Lower lobe of right lung (tissue), 2 donors: ENCODE results near the gene TTC31. TPM values are rescaled to one million over a fixed set of nuclear protein-coding genes. Genes with fewer than 3 reads are reported as not detected.

Experiments
- ATAC-seq, 2 donors: fragments of 200-7000 bp; cut with Tn5 transposase; one replicate each; pipeline ENCODE4 v1.9.1; 2020 to 2022; ENCODE audit warnings: mild to moderate bottlenecking in 2 of 2, moderate library complexity in 2 of 2
- DNase-seq: peaks from one replicate; pipeline ENCODE4 v3.0.0-alpha.2; 2020
- H3K27ac ChIP-seq: fragments of 200-600 bp; one replicate; pipeline ENCODE4 v1.8.0; 2022
- H3K27me3 ChIP-seq: fragments of 200-600 bp; one replicate; pipeline ENCODE4 v1.8.0; 2022; ENCODE audit warnings: low read depth
- H3K36me3 ChIP-seq: fragments of 200-600 bp; one replicate; pipeline ENCODE4 v1.8.0; 2022; ENCODE audit warnings: mild to moderate bottlenecking
- H3K4me1 ChIP-seq: fragments of 200-600 bp; one replicate; pipeline ENCODE4 v1.8.0; 2022
- H3K4me3 ChIP-seq: fragments of 200-600 bp; one replicate; pipeline ENCODE4 v1.8.0; 2022; ENCODE audit warnings: mild to moderate bottlenecking
- H3K9me3 ChIP-seq: fragments of 200-600 bp; one replicate; pipeline ENCODE4 v1.8.0; 2022
- intact Hi-C: fragments of 100-400 bp; cut with DNase I; formaldehyde crosslinking; loops from one replicate; pipeline ENCODE4 v1.11.0; 2022
- total RNA-seq: library from RNA; stranded (reverse); fragmentation: NEBNext Ultra II Directional; extraction: Animal tissue kit (Norgen Biotek cat#: 25700); gene quantifications from one replicate; pipeline ENCODE4 v1.2.1, GENCODE V29; 2021
- TF ChIP-seq, protein P1 (sequence below): fragments of 200-600 bp; IDR thresholded peaks from one replicate; pipeline ENCODE4 v1.8.0; 2022; ENCODE audit warnings: antibody characterized with exemption, mild to moderate bottlenecking
- donor health status: DM: no; HTN: yes; CAD: no; lungs with severe emphysema.

The TTC31 gene
- total RNA-seq, 1 donor from 2014 or later = 23.0 TPM

DNA sequence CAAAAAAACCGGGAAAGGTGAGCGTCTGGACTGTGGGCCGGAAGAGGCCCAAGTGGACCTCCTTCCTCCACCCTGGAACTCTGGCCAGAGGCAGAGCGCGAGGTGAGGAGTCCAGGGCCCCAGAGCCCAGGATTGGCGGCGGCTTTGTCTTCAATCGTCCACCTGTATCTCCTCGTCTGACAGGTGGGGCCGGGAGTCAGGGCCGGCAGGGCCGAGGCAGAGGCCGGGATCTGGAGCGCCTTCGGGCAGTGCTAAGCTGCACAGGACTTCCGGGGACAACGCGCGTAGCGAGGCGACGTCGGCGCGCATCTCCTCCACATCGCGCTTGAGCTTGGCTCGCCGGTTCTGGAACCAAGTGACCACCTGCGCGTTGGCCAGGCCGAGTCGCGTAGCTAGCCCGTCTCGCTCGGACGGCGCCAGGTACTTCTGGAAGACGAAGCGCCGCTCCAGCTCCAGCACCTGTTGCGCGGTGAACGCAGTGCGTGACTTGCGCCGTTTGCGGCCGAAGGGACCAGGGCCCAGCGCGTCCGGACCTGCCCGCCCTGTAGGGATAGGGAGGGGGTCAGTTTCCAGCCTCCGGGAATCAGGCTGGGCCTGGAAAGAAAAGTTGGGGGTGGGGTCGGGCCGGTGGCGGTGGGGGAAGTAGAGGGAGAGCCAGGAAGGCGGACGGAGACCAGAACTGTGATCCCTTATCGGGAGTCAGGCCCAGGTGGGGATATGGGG, 15.1 kb downstream of the TTC31 start:
- peaks cover 46% of the 10 kb centered on the region for H3K27me3 ChIP-seq

DNA sequence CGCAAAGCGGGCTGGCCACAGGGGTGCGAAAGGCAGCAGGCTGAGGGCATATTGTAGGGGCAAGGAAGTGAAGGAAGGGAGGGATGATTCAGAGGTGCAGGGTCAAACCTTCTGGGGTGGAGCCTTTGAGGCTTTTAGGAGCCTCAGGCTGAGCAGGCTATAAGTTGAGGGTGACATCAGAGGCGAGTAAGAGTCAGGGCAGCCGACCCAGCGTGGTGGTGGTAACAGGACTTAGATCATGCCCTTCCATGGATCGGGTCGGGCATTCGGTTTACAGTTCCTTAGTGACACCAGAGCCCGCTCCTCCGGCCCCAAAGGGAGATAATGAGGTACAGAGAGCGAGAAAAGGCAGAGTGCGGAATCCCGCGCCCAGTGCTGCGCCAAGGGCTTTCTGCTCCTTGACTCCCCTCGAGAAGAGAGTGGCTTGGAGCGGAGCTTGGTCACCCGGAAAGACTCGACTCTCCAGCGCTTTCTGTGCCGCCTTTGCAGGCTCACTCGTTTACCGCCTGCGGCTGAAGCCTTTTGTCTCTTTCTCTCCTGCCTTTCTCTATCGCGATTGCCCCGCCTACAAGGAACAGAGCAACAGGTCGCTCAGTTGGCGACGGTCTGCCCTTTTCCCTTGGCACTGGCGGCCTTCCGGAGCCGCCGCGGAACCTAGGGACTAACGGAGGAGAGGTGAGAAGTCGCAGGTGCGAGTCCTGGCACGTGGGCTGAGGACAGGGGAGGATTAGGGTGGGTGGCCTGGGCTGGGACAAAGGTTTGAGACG, 15.8 kb downstream of the TTC31 start:
- Histone ChIP-seq H3K36me3 (peaks cover 7% of the 10 kb centered on the region), H3K27me3 (peaks cover 46% of the 10 kb centered on the region), H3K4me3 (peak overlapping the region; percentile 47), H3K4me1 (peaks cover 40% of the 10 kb centered on the region), H3K9me3 (no peaks in the 10 kb centered on the region), H3K27ac (no peak overlapping the region)
- intact Hi-C loops = no loop called here
- TF ChIP-seq, protein P1, sequence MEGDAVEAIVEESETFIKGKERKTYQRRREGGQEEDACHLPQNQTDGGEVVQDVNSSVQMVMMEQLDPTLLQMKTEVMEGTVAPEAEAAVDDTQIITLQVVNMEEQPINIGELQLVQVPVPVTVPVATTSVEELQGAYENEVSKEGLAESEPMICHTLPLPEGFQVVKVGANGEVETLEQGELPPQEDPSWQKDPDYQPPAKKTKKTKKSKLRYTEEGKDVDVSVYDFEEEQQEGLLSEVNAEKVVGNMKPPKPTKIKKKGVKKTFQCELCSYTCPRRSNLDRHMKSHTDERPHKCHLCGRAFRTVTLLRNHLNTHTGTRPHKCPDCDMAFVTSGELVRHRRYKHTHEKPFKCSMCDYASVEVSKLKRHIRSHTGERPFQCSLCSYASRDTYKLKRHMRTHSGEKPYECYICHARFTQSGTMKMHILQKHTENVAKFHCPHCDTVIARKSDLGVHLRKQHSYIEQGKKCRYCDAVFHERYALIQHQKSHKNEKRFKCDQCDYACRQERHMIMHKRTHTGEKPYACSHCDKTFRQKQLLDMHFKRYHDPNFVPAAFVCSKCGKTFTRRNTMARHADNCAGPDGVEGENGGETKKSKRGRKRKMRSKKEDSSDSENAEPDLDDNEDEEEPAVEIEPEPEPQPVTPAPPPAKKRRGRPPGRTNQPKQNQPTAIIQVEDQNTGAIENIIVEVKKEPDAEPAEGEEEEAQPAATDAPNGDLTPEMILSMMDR = no peak
- peak; percentile 50 for DNase-seq
- peak; percentile 16 to 18 for ATAC-seq

More for the DNA sequence above, 15.1 kb downstream of the TTC31 start:
- peak overlapping the region; percentile 47 for H3K4me3 ChIP-seq
- TF ChIP-seq, protein P1 = no peak
- ATAC-seq = peak; percentile 49 to 64
- intact Hi-C loops = no loop called here
- peak; percentile 59 for DNase-seq
- H3K36me3 ChIP-seq = peaks cover 14% of the 10 kb centered on the region
- peaks cover 35% of the 10 kb centered on the region for H3K4me1 ChIP-seq
- no peak overlapping the region for H3K27ac ChIP-seq
- no peaks in the 10 kb centered on the region for H3K9me3 ChIP-seq

DNA sequence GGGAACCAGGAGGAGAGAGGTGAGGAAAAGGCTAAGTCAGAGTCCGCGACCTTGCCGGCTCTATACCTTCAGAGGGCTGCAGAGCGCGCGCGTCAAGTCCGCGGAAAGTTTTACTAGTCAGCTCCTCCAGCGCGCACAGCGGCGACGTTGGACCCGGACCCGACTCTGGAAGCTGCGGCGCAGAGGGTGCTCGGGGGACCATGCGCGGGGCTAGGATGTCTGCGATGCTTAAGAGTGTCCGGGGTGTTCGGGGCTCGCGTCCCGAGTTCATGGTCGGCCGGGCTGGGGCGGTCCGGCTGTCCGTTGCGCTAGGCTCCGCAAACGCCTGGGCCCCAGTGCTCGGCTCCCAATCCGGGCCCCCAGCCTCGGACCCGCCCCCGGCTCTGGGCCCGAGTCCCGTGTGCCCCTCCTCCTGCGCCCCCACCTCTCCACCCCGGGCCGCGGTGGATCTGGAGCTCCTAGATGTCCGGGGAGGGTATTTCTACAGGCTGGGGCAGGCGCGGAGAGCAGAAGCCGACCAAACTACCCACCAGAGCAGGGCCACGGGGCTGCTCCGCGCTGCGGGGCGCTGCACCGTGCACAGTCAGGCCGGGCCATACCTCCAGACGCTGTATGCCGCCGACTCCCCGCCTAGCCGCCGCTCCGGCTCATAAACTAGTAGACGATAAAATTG, 16.5 kb downstream of the TTC31 start, which contains the start of gene LBX2:
Gene LBX2 (minus strand): TSS at position 337 of the 673 bp plus-strand sequence. CDS start 66 bp downstream, at position 271.
- Histone ChIP-seq H3K27ac (no peak within 1 kb of the TSS), H3K9me3 (no peaks in the 10 kb centered on the region), H3K4me3 (peak within 1 kb of the TSS; percentile 47), H3K27me3 (peaks cover 46% of the 10 kb centered on the region), H3K36me3 (no peaks in the 10 kb centered on the region), H3K4me1 (peaks cover 47% of the 10 kb centered on the region)
- DNase-seq (peak; percentile 50), ATAC-seq (no peak)
- TF ChIP-seq, protein P1 = no peak
- intact Hi-C loops = no loop called here

DNA sequence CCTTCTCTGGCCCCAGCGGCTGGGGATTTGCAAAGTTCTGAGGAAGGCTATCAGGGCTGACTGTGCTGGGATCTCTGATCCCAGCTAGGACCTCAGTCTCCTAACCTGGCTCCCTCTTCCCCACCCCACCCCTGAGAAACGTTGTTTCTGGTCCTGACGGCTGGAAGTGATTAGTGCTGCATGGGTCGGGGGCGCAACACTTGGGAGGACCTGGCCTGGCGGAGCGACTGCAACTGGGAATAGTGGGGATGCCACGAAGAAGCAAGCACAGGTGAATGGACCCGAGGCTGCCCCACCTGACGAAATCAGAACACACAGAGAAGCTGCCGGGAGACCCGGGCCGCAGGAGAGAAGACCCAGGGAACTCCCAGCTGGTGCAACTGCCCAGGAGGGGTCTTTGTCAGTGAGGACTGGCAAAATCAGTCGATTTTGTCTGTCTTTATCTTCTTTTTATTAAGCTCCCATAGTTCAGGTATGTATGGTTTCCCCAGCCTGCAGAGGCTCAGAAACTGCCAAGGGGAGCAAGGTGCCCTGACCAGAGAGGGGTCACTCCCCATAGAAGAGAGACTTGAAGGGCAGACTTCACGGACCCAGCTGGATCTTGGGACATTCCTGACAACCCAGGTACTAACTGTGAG, 17.2 kb downstream of the TTC31 start:
- H3K27me3 ChIP-seq = peaks cover 46% of the 10 kb centered on the region
- no peak for ATAC-seq
- H3K9me3 ChIP-seq = no peaks in the 10 kb centered on the region
- H3K4me3 ChIP-seq = no peak overlapping the region
- H3K27ac ChIP-seq = no peak overlapping the region
- intact Hi-C loops = no loop called here
- TF ChIP-seq, protein P1 = no peak
- peaks cover 5% of the 10 kb centered on the region for H3K36me3 ChIP-seq
- peaks cover 53% of the 10 kb centered on the region for H3K4me1 ChIP-seq
- DNase-seq = peak; percentile 22

DNA sequence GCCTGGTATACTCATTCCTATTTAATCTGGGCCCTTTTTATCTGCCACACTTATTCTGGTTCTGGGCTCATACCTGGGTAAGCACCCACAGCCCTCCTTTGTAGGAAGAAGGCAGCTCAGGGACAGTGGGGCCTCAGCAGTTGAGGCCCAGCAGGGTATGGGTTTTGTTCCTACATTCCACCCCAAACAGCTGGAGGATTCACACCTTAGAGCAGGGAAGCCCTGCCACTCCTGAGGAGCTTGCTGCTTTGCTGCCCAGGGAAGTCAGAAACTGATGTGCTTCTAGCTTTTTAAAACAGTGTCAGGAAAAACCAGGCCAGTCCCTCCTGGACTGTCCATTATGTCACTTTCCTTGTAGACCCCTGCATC, 17.7 kb downstream of the TTC31 start:
- H3K4me3 ChIP-seq = no peak overlapping the region
- peaks cover 46% of the 10 kb centered on the region for H3K27me3 ChIP-seq
- intact Hi-C loops = no loop called here
- TF ChIP-seq, protein P1 = no peak
- DNase-seq = no peak
- no peak for ATAC-seq
- H3K27ac ChIP-seq = no peak overlapping the region
- no peaks in the 10 kb centered on the region for H3K9me3 ChIP-seq
- H3K36me3 ChIP-seq = peaks cover 10% of the 10 kb centered on the region
- peaks cover 58% of the 10 kb centered on the region for H3K4me1 ChIP-seq
